GM12801 (cell line): ENCODE measurements around the gene ZBTB11.

Experiments used
- TF ChIP-seq, protein P1 (sequence below): IDR thresholded peaks from one replicate; pipeline ENCODE4 v1.5.1; 2011; ENCODE audit warnings: control low read depth; ENCODE audit not compliant: insufficient read length; ENCODE audit errors: extremely low read depth

ZBTB11 gene

DNA sequence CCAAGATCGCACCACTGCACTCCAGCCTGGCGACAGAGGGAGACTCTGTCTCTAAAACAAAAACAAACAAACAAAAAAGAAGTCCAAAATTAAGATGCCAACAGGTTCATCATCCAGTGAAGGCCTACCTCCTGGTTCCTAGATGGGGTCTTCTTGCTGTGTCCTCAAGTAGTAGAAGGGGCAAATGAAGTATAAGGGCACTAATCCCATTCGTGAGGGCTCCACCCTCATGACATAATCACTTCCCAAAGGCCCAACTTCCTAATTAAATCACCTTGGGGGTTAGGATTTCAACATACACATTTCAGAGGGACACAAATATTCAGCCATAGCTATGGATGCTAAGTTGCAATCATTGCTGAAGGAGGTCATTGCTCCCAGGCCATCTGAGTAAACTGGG is 57.2 kb downstream of the ZBTB11 start:
- TF ChIP-seq, protein P1, sequence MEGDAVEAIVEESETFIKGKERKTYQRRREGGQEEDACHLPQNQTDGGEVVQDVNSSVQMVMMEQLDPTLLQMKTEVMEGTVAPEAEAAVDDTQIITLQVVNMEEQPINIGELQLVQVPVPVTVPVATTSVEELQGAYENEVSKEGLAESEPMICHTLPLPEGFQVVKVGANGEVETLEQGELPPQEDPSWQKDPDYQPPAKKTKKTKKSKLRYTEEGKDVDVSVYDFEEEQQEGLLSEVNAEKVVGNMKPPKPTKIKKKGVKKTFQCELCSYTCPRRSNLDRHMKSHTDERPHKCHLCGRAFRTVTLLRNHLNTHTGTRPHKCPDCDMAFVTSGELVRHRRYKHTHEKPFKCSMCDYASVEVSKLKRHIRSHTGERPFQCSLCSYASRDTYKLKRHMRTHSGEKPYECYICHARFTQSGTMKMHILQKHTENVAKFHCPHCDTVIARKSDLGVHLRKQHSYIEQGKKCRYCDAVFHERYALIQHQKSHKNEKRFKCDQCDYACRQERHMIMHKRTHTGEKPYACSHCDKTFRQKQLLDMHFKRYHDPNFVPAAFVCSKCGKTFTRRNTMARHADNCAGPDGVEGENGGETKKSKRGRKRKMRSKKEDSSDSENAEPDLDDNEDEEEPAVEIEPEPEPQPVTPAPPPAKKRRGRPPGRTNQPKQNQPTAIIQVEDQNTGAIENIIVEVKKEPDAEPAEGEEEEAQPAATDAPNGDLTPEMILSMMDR, result no peak

- TF ChIP-seq, protein P1, result no peak
Observed at GRCh38 chr3:101618726-101619125, 58.2 kb downstream of the ZBTB11 start.

DNA sequence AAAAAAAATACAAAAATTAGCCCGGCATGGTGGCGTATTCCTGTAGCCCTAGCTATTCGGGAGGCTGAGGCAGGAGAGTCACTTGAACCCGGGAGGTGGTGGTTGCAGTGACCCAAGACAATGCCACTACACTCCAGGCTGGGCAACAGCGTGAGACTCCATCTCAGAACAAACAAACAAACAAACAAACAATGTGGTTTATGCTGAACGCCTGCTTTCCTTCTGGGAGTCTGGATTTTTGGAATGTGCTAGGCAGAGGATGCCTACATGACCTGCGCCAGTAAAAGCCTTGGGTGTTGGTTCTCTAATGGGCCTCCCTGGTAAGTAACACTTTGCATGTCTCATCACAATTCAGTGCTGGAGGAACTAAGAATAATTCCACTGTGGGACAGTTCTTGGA is 59.5 kb downstream of the ZBTB11 start:
- TF ChIP-seq, protein P1, result no peak

GRCh38 chr3:101615525-101615924 is 61.4 kb downstream of the ZBTB11 start:
- TF ChIP-seq, protein P1, result no peak

DNA sequence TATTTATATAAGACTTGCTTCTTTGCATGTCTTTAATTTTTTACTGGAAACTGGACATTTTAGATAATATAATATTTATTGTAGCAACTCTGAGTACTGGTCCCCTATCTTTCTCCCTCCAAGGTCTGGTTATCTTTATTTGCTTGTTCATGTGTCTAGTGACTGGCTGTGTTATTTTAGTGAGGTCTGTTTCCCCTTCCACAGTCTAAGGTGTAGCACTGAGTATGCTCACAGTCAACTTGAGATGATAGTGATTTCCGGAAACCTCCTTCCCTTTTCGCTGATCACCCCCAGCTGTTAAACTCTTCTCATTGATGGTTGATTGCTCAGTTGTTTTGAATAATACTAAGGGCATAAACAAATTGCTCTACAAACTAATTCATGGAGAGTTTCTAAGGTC is 65.9 kb downstream of the ZBTB11 start:
- TF ChIP-seq, protein P1, result no peak

DNA sequence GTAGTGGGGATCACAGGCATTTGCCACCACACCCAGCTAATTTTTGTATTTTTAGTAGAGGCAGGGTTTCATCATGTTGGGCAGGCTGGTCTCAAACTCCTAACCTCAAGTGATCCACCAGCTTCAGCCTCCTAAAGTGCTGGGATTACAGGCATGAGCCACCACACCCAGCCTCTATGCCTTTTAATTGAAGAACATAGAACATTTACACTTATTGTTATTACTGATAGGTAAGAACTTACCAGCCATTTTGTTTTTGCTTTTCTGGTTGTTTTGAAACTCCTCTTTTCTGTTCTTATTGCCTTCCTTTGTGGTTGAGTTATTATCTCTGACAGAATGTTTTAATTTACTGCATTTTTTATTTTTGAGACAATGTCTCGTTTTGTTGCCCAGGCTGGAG is 73.7 kb downstream of the ZBTB11 start:
- TF ChIP-seq, protein P1, result no peak

DNA sequence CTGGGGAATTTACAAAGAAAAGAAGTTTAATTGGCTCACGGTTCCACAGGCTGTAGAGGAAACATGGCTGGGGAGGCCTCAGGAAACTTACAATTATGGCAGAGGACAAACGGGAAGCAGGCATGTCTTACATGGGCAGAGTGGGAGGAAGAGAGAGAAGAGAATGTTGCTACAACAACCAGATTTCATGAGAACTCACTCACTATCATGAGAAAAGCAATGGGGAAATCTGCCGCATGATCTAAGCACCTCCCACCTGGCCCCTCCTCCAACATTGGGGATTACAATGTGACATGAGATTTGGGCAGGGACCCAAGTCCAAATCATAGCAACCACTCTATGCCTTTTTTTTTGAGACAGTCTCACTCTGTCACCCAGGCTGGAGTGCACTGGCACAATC is 74.2 kb downstream of the ZBTB11 start:
- TF ChIP-seq, protein P1, result no peak
